ENCODE measurements around the gene WNT5B.

GRCh38 chr12:1656902-1657301 is 27.9 kb downstream of the WNT5B start:
- TF ChIP-seq, protein P1, sequence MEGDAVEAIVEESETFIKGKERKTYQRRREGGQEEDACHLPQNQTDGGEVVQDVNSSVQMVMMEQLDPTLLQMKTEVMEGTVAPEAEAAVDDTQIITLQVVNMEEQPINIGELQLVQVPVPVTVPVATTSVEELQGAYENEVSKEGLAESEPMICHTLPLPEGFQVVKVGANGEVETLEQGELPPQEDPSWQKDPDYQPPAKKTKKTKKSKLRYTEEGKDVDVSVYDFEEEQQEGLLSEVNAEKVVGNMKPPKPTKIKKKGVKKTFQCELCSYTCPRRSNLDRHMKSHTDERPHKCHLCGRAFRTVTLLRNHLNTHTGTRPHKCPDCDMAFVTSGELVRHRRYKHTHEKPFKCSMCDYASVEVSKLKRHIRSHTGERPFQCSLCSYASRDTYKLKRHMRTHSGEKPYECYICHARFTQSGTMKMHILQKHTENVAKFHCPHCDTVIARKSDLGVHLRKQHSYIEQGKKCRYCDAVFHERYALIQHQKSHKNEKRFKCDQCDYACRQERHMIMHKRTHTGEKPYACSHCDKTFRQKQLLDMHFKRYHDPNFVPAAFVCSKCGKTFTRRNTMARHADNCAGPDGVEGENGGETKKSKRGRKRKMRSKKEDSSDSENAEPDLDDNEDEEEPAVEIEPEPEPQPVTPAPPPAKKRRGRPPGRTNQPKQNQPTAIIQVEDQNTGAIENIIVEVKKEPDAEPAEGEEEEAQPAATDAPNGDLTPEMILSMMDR (conservative IDR thresholded peaks at IDR 0.05; ENCODE audit: low read length), result no peak
- no peak for TF ChIP-seq EZH2phosphoT487 (IDR thresholded peaks at IDR 0.05; ENCODE audit: borderline replicate concordance)

Measured in Loucy (cell line).